Measurements from ENCODE around the gene ABT1. TPM values are rescaled to one million over a fixed set of nuclear protein-coding genes. Genes with fewer than 3 reads are reported as not detected.

The ABT1 gene
- total RNA-seq, 1 donor from 2014 or later: 15.7 TPM

DNA sequence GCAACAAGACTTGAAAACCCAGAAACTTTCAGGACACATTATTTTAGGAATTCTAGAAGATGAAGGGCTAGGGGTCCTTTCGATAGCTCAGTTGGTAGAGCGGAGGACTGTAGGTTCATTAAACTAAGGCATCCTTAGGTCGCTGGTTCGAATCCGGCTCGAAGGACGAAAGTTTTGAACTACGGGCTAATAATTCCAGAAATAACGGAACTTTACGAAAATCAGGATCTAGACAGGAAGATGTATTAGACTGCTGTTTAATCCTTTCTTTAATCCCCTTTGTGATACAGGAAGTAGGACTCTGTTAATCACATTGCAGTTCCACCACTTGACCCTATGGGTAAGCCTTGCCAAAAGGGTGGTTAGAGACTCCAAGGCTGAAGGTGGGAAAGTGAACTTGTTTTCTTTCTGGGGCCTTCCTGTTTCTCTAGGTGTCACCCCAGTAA, 21.2 kb upstream of the ABT1 start:
- DNase-seq: no peak

DNA sequence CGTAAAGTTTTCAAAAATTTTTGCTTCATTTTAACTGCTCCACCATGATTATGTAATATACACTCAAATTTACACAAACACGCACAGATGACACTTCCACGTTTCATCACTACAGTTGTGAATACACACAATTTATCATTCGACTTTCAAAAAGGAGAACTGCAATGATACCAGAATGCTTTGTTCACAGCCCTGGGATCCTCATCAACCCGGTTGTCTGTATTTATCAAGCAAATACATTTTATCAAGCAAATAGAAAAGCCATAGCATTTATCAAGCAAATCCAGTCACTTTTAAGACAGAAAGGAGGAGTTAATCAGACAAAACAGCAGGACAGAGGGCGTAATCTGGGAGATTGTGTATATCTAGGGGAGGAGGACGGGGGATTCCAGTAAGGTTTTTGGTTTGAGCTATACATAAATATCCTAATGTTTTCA, 20.3 kb upstream of the ABT1 start:
- DNase-seq: no peak

DNA sequence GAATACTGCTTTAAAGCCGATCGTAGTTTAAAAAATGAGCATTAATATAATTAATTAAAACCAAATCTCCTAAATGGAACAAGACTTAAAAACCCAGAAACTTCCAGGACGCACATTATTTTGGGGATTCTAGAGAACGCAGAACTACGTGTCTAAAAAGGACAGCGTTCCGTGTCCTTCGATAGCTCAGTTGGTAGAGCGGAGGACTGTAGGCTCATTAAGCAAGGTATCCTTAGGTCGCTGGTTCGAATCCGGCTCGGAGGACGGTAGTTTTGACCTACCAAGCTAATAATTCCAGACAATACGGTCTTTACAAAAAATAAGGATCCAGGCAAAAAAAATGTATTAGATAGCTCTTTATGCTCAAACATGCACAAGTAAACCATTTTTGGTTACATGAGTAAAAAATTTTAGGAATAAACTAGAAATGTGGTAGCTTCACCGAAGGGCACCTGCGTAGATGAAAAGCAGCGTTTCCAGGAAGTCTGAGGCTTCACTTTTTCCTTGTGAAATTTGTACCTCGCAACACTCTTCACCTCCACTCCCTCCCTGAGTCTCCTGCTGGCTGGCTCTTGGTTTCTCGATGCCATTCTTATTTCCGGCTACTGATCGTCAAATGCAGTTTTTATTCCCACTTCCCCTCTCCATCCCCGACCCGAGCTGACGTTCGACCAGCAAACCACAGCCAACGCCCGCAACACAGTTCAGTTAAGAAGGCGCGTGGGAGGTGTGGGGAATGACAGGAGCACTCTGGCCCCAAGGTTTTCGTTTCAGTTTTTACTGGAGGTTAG, 19.6 kb upstream of the ABT1 start:
- peak; percentile 60 for DNase-seq

- DNase-seq: no peak
These were observed 19.1 kb upstream of the ABT1 start for GRCh38 chr6:26577720-26578072.

DNA sequence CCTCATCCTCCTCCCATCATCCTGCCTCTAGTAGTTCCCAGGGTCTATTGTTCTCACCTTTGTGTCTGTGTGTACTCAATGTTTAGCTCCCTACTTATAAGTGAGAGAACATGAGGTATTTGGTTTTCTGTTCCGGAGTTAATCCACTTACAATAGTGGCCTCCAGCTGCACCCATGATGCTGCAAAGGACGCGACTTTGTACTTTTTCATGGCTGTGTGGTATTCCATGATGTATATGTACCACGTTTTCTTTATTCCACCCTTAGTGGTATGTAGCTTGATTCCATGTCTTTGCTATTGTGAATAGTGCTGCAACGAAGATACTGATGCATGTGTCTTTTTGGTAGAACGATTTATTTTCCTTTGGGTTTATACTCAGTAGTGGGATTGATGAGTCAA, 18.5 kb upstream of the ABT1 start:
- no peak for DNase-seq

DNA sequence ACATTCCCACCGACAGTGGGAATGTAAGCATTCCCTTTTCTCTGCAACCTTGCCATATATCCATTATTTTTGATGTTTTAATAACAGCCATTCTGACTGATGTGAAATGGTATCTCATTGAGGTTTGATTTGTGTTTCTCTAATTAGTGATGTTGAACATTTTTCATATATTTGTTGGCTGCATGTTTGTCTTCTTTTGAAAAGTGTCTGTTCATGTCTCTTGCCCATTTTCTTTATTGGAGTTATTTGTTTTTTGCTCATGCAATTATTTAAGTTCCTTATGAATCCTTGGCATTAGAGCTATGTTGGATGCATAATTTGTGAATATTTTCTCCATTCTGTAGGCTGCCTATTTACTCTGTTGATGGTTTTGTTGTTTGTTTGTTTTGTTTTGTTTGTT, 18.0 kb upstream of the ABT1 start:
- DNase-seq: no peak

GRCh38 chr6:26581164-26581915, 15.4 kb upstream of the ABT1 start:
- DNase-seq: no peak

DNA sequence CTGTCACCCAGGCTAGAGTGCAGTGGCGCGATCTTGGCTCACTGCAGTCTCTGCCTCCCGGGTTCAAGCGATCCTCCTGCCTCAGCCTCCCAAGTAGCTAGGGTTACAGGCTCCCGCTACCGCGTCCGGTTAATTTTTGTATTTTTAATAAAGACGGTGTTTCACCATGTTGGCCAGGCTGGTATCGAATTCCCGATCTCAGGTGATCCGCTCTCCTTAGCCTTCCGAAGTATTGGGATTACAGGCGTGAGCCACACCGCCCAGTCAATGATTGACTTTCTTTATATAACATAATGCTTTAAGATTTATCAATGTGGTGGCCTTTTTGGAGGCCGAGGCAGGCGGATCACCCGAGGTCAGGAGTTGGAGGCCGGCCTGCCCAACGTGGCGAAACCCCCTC, 7.8 kb upstream of the ABT1 start:
- no peak for DNase-seq

DNA sequence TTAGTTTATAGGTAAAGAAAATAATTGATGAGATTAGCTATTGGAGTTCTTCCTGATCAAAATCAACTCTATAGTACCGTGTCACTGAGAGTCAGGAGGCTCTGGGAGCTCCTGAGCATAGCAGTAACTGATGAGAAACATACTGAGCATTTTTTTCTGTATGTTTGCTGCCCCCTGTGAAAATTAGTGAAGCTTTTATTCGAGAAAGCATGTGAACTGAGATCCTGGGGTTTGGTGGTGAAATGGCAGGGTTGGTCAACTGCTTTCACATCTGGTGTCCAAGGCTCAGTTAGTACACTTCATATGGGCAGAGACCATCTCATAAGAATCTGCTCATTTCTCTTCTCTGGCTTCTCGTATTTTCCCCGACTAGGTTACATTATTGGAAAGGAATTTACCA, 4.1 kb upstream of the ABT1 start:
- no peak for DNase-seq

DNA sequence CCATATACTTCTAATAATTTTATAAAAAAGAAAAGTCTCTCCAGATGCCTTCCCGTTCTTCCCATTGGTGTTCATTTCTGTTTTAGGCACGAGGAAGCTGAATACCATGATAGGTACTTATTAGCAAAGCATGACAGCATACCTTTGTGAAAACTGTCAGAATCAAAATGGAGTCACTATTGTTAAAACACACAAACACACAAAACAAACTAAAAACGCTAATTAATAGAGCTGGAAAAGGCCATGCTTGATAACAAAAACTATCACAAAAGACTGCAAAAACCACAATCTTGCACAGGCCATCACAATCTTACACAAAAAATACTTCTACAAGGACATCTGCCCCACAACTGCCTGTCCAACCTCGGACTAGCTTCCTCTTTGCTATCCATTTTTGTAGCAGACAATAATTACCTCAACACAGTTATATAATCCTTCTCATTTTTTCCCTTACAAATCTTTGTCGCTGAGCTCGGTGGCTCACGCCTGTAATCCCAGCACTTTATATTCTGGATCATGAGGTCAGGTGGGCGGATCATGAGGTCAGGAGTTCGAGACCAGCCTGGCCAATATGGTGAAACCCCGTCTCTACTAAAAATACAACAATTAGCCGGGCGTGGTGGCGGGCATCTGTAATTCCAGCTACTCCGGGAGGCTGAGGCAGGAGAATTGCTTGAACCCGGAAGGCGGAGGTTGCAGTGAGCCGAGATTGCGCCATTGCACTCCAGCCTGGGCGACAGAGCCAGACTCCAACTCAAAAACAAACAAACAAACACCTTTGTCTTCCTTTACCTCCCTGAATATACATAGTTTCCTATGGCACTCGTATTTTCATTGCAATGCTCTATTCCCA, 3.2 kb upstream of the ABT1 start:
- no peak for DNase-seq

GRCh38 chr6:26594131-26594498, 2.6 kb upstream of the ABT1 start:
- DNase-seq: no peak

- DNase-seq: peak; percentile 57
These were observed 1.8 kb upstream of the ABT1 start for GRCh38 chr6:26594730-26595632.

GRCh38 chr6:26595669-26596269, 984 bp upstream of the ABT1 start:
- DNase-seq: peak; percentile 96

DNA sequence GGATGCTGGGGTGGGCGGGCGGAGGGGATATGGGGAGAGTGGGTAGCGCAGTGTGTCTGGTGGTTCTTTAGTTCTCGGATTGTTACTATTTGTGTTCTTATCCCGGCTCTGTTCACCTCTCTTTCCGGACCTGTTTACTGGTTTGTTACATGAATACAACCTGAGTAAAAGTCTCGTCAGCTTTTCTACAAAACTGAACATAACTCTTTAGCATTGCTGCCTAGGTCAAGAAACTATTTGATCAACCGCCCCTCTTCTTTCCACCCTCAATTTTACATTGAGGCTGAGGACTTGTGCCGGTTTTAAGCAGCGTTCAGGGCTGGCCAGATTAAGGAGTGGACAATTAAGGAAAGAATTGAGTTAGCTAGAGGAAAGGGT, 625 bp downstream of the ABT1 start:
- DNase-seq: no peak

- DNase-seq: no peak
These were observed 1.1 kb downstream of the ABT1 start for GRCh38 chr6:26597821-26598220.

- DNase-seq: no peak
These were observed 1.5 kb downstream of the ABT1 start for GRCh38 chr6:26598267-26598666.

- DNase-seq: no peak
These were observed 2.4 kb downstream of the ABT1 start for GRCh38 chr6:26599134-26599533.

DNA sequence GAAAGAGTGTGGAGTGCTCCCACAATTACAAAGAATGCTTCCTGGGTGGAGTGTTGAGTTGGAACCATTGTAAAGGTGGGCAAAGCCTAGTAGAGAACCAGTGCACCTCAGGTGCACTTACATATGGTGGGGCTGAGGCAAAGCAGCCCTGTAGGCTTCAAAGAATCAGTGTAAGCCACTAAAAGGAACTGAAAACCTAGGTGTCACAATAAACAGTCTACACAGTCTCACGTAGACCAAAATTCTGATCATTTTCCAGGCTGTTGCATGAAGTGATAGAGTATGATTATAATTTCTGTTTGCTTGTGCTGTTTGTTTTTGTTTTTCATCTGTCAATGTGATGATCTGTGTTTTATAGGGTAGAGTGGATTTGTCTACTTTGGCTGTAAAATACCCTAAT, 2.8 kb downstream of the ABT1 start:
- no peak for DNase-seq

GRCh38 chr6:26600759-26601158, 4.0 kb downstream of the ABT1 start:
- DNase-seq: no peak

DNA sequence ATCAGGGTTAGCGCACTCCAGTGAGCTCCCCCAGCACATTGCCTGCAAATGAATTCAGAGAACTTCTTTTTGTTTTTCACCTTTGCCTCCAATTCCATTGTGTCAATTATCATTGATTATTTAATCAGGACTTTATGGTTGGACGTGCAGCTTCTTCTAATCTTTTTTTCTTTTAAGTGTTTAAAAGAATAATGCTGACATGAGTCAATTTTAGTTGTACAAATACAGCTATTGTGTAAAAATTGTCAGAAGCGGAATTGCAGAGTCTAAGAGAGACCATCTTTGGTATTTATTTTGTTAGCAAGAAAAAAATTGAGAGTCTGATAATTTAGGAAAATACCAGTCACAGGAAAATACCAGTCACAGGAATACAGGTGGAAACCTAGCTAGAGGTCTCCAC, 5.5 kb downstream of the ABT1 start:
- no peak for DNase-seq

DNA sequence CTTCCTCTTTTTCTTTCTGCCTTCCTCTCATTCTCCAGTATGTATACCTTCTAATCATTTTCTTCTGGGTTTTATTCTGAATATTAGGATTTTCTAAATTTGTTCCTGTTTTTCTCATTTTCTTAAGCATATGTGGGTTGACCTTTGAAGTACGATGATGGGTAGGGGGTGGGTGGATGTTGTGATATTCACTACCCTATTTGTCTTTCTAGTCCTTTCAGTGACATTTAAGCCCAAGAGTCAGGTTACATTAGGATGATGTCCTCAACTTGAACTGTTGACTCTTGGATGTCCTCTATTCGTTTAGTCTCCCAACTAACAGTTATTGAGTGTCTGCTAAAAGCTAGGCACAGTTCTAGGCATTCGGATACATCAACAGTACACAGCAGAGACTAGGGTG, 7.3 kb downstream of the ABT1 start:
- no peak for DNase-seq

GRCh38 chr6:26604797-26605196, 8.0 kb downstream of the ABT1 start:
- DNase-seq: no peak

Measured in tongue (tissue), 2 donors.